Lung (tissue), 12 donors: Measurements from ENCODE around the gene C14orf119. TPM values are rescaled to one million over a fixed set of nuclear protein-coding genes. Genes with fewer than 3 reads are reported as not detected.

Source experiments
- ATAC-seq: fragments of 200-7000 bp; cut with Tn5 transposase; one replicate; pipeline ENCODE4 v1.9.1; 2020; ENCODE audit warnings: moderate number of reproducible peaks; ENCODE audit not compliant: insufficient read depth, low FRiP score
- DNase-seq, 3 donors: peaks; one replicate each; pipeline ENCODE4 v3.0.0-alpha.2; 2013 to 2017
- H3K27ac ChIP-seq, 2 donors: one replicate each; pipeline ENCODE4 v1.5.1; 2013; ENCODE audit warnings: mild to moderate bottlenecking in 2 of 2, moderate library complexity in 2 of 2, control low read depth in 1 of 2, inconsistent platforms in 1 of 2, low read depth in 1 of 2, low read length in 1 of 2
- H3K27me3 ChIP-seq, 3 donors: one replicate each; pipeline ENCODE4 v1.5.1; 2013; ENCODE audit warnings: low read length in 2 of 3; ENCODE audit not compliant: control insufficient read depth in 3 of 3, insufficient read depth in 3 of 3
- H3K36me3 ChIP-seq, 4 donors: one replicate each; pipeline ENCODE4 v1.5.1; 2013; ENCODE audit warnings: low read length in 4 of 4, mild to moderate bottlenecking in 1 of 4, moderate library complexity in 1 of 4; ENCODE audit not compliant: control insufficient read depth in 4 of 4, insufficient read depth in 4 of 4
- H3K4me1 ChIP-seq, 5 donors: one replicate each; pipeline ENCODE4 v1.5.1; 2013; ENCODE audit warnings: low read length in 5 of 5, mild to moderate bottlenecking in 2 of 5, moderate library complexity in 1 of 5; ENCODE audit not compliant: control insufficient read depth in 5 of 5, insufficient read depth in 5 of 5
- H3K4me3 ChIP-seq: one replicate; pipeline ENCODE4 v1.5.1; 2013; ENCODE audit warnings: mild to moderate bottlenecking, control low read depth, moderate library complexity
- H3K9ac ChIP-seq, 2 donors: one replicate each; pipeline ENCODE4 v1.5.1; 2013; ENCODE audit warnings: low read length in 2 of 2, control low read depth in 1 of 2; ENCODE audit not compliant: insufficient read depth in 1 of 2
- H3K9me3 ChIP-seq, 4 donors: one replicate each; pipeline ENCODE4 v1.5.1; 2013; ENCODE audit warnings: low read length in 3 of 4, mild to moderate bottlenecking in 1 of 4, moderate library complexity in 1 of 4; ENCODE audit not compliant: control insufficient read depth in 4 of 4, insufficient read depth in 3 of 4
- WGBS, 2 donors: extraction: QIAGEN DNeasy Blood & Tissue Kit; methylation state at CpG; one replicate each; pipeline ENCODE4 v1.1.7; 2013; 5-methylcytosine and 5-hydroxymethylcytosine counted together
- polyA plus RNA-seq, 2 donors: library from polyadenylated mRNA; stranded (reverse); fragments of 200-250 nt; gene quantifications; one replicate each; pipeline ENCODE4 v1.2.1, GENCODE V29; 2013
- total RNA-seq, 2 donors: library from RNA; depleted of rRNA in 1 of 2; stranded (reverse); fragments of >200 nt in 1 of 2; gene quantifications; one replicate each; pipeline ENCODE4 v1.2.1, GENCODE V29; 2014 to 2021
- TF ChIP-seq, protein P1 (sequence below): IDR thresholded peaks from 2 replicates; pipeline ENCODE4 v1.5.1; 2012; ENCODE audit warnings: mild to moderate bottlenecking; ENCODE audit errors: control extremely low read depth, extremely low read depth
- donor health status: control.
- donor health status: control.
- donor health status: Bipolar disorder and iron deficiency.
- donor health status: healthy.
- donor health status: DM: yes; HTN: yes; CAD: no.

The C14orf119 gene
- total and polyA plus RNA-seq, 4 donors, result 23.9 to 64.9 (median 41.4) TPM

DNA sequence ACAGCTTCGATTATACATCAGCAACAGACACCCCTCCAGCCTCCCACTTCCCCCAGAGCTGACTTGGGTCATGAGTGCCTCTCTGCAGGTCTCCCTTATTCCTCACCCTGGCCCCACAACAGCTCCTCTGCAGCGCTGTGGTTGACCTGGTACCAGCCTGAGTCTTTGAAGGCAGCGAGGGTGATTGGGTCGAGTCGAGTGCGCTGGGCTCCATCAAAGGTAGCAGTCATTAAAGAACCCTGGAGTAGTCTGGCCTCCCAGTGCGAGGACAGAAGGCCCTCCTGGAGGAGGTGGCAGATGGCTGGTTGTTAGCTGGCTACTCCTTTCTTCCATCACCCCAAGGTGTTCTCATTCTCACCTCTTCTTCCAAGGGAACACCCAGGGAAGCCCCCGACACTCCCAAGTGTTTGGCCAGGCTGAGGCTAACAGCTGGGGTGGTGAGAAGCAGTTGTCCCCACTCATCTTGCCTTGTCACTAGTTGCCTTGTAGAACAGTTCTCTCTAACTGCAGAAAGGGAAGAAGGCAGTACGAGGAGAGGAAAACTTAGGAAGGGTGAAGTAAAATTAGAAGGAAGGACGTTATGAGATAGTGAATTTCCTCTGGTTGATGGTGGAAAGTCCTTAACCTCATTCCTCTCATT is 6.8 kb downstream of the C14orf119 start:
- Histone ChIP-seq H3K27ac (no peak overlapping the region), H3K9ac (no peak overlapping the region), H3K4me3 (no peak overlapping the region), H3K9me3 (no peaks in the 10 kb centered on the region), H3K27me3 (no peaks in the 10 kb centered on the region), H3K4me1 (peaks cover 0 to 13% (median 0%) of the 10 kb centered on the region in 5 donors), H3K36me3 (peaks cover 5 to 17% (median 12%) of the 10 kb centered on the region in 4 donors)
- 67 to 76% methylated on average over 10 of the region's 10 CpGs for WGBS, 2 donors
- TF ChIP-seq, protein P1, sequence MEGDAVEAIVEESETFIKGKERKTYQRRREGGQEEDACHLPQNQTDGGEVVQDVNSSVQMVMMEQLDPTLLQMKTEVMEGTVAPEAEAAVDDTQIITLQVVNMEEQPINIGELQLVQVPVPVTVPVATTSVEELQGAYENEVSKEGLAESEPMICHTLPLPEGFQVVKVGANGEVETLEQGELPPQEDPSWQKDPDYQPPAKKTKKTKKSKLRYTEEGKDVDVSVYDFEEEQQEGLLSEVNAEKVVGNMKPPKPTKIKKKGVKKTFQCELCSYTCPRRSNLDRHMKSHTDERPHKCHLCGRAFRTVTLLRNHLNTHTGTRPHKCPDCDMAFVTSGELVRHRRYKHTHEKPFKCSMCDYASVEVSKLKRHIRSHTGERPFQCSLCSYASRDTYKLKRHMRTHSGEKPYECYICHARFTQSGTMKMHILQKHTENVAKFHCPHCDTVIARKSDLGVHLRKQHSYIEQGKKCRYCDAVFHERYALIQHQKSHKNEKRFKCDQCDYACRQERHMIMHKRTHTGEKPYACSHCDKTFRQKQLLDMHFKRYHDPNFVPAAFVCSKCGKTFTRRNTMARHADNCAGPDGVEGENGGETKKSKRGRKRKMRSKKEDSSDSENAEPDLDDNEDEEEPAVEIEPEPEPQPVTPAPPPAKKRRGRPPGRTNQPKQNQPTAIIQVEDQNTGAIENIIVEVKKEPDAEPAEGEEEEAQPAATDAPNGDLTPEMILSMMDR, result no peak
- DNase-seq (no peak), ATAC-seq (no peak)

DNA sequence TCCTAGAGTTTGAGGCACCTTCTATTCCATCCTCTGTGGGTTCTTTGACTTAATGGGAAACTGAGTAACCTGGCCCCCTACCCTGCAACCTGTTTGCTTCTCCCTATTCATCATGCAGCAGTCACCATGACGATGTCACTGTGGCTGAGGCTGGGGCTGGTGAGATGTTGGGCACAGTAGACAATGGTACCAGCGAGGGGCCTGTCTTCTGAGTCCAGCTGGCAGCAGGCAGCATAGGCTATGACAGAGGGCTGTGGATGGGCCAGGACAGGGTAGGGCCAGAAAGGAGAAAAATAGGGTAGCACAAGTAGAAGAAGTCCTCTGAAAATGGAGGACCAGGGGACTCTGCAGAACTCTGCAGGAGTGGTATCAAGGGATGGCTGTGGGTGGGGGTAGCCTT is 7.5 kb downstream of the C14orf119 start:
- H3K27ac ChIP-seq, result no peak overlapping the region
- H3K36me3 ChIP-seq, result peaks cover 5 to 13% (median 9%) of the 10 kb centered on the region in 4 donors
- peaks cover 0 to 9% (median 0%) of the 10 kb centered on the region in 5 donors for H3K4me1 ChIP-seq
- no peak for ATAC-seq
- TF ChIP-seq, protein P1, result no peak
- H3K4me3 ChIP-seq, result no peak overlapping the region
- WGBS, 2 donors, result 90 to 98% methylated on average over 2 of the region's 2 CpGs
- H3K27me3 ChIP-seq, result no peaks in the 10 kb centered on the region
- no peaks in the 10 kb centered on the region for H3K9me3 ChIP-seq
- no peak overlapping the region for H3K9ac ChIP-seq
- DNase-seq, result no peak

DNA sequence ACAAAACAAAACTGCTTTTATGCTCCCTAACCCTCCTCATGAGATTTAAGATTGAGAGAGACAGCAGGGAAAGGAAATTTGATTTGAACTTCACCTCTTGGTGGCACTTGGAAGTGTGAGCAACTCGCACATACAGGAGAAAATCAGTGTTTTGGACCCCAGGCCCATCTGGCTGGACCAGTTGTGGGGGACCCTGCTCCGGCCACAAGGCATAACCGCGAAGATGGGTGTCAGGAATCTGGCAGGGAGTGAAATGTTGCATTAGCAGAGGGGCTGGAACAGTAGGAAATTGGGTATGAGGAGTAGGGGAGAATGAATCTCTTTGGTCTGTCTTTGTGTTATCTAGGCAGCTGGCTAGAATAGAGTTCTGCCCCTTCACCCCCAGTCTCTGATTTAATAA is 8.3 kb downstream of the C14orf119 start:
- Histone ChIP-seq H3K27me3 (no peaks in the 10 kb centered on the region), H3K4me1 (peaks cover 0 to 9% (median 0%) of the 10 kb centered on the region in 5 donors), H3K4me3 (no peak overlapping the region), H3K36me3 (peaks cover 0 to 6% (median 3%) of the 10 kb centered on the region in 4 donors), H3K27ac (no peak overlapping the region), H3K9me3 (no peaks in the 10 kb centered on the region), H3K9ac (no peak overlapping the region)
- TF ChIP-seq, protein P1, result no peak
- 85 to 90% methylated on average over 4 of the region's 4 CpGs for WGBS, 2 donors
- ATAC-seq, result no peak
- DNase-seq, result no peak

DNA sequence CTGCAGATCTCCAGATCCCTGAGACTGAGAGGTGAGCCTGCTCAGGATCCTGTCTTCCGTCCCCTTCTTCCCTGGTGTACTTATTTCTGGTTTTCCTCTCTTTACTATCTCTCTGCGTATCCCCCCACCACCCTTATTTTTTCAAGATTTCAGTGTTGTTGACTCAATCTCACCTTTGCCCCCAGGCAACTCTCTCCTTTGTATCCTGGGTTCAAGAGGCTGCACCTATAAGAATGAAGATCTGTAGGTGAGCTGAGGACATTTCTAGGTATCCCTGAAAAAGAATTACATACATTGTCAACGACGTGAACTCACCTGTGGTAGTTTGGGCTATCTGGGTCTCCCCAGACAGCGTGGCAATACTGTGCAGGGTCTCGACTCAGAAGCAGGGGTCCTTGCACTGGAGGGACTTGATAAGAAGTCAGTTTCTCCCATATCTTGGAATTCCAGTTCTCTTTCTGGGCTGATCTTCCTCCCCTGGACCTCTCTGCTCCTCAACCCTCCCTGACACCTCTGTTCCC is 8.8 kb downstream of the C14orf119 start:
- DNase-seq (no peak), ATAC-seq (no peak)
- H3K27me3 ChIP-seq, result no peaks in the 10 kb centered on the region
- WGBS, 2 donors, result 87 to 93% methylated on average over 6 of the region's 6 CpGs
- peaks cover 0 to 2% (median 2%) of the 10 kb centered on the region in 4 donors for H3K36me3 ChIP-seq
- peak overlapping the region in 1 of 2 donors; percentile 28 for H3K9ac ChIP-seq
- H3K9me3 ChIP-seq, result no peaks in the 10 kb centered on the region
- no peak overlapping the region for H3K4me3 ChIP-seq
- H3K27ac ChIP-seq, result no peak overlapping the region
- TF ChIP-seq, protein P1, result no peak
- peaks cover 0 to 9% (median 0%) of the 10 kb centered on the region in 5 donors for H3K4me1 ChIP-seq
